ENCODE measurements around the gene LOXL1.

DNA sequence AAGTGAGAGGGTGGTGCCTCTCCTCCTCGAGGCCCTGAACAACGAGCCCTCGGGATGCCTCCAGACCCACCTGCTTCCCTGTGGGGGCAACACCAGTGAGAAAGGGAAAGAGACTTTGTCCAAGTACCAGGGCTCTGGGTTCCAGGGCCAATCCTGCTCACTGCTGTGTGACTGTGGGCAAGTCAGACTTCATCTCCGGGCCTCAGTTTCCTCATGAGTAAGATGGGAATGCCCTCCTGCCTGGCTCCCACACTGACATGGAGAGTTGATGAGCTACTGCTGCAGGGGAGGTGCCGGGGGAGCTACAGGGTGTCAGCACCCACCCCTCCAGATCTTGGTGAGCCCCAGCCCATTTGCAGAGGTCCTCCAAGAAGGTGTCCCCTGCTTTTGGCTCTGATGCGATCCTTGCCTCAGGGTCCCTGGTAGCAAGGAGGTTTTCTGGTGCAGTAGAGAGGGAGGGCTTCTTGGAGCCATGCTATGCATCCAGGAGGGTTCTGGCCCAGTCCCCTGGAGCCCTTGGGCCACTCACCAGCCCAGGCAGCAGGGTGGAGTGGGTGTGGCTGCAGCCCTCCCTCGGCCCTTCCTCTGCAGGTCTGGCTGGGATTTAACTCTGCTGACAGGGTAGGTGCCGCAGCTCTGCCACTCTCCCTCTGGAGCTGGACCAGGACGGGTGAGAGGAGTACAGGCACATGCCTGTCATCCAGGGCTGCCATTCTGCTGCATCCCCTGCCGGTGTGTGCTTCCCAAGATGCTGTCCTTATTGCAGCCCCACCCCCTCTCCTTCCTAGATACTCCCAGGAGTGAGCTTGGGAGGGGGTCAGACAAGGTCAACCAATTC, 26.9 kb downstream of the LOXL1 start:
- TF ChIP-seq, protein P1, sequence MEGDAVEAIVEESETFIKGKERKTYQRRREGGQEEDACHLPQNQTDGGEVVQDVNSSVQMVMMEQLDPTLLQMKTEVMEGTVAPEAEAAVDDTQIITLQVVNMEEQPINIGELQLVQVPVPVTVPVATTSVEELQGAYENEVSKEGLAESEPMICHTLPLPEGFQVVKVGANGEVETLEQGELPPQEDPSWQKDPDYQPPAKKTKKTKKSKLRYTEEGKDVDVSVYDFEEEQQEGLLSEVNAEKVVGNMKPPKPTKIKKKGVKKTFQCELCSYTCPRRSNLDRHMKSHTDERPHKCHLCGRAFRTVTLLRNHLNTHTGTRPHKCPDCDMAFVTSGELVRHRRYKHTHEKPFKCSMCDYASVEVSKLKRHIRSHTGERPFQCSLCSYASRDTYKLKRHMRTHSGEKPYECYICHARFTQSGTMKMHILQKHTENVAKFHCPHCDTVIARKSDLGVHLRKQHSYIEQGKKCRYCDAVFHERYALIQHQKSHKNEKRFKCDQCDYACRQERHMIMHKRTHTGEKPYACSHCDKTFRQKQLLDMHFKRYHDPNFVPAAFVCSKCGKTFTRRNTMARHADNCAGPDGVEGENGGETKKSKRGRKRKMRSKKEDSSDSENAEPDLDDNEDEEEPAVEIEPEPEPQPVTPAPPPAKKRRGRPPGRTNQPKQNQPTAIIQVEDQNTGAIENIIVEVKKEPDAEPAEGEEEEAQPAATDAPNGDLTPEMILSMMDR (IDR thresholded peaks at IDR 0.05; ENCODE audit: low read depth, low read length, missing input control): no peak
- TF ChIP-seq YY1 (IDR thresholded peaks at IDR 0.05) (no peak), EGR1 (IDR thresholded peaks at IDR 0.05; ENCODE audit: low read depth in 2 of 2) (no peak), JUND (IDR thresholded peaks at IDR 0.05) (no peak), FOXA1 (IDR thresholded peaks at IDR 0.05) (no peak), RXRA (IDR thresholded peaks at IDR 0.05) (no peak), GABPA (IDR thresholded peaks at IDR 0.05 in 1 of 2, conservative IDR thresholded peaks at IDR 0.05 in 1 of 2) (no peak), NR2F2 (IDR thresholded peaks at IDR 0.05) (no peak), SP1 (IDR thresholded peaks at IDR 0.05) (no peak)
- TF ChIP-seq, protein P2, sequence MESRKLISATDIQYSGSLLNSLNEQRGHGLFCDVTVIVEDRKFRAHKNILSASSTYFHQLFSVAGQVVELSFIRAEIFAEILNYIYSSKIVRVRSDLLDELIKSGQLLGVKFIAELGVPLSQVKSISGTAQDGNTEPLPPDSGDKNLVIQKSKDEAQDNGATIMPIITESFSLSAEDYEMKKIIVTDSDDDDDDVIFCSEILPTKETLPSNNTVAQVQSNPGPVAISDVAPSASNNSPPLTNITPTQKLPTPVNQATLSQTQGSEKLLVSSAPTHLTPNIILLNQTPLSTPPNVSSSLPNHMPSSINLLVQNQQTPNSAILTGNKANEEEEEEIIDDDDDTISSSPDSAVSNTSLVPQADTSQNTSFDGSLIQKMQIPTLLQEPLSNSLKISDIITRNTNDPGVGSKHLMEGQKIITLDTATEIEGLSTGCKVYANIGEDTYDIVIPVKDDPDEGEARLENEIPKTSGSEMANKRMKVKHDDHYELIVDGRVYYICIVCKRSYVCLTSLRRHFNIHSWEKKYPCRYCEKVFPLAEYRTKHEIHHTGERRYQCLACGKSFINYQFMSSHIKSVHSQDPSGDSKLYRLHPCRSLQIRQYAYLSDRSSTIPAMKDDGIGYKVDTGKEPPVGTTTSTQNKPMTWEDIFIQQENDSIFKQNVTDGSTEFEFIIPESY (IDR thresholded peaks at IDR 0.05): no peak
- TF ChIP-seq, protein P3, sequence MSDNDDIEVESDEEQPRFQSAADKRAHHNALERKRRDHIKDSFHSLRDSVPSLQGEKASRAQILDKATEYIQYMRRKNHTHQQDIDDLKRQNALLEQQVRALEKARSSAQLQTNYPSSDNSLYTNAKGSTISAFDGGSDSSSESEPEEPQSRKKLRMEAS (IDR thresholded peaks at IDR 0.05): no peak
- TF ChIP-seq, protein P4, sequence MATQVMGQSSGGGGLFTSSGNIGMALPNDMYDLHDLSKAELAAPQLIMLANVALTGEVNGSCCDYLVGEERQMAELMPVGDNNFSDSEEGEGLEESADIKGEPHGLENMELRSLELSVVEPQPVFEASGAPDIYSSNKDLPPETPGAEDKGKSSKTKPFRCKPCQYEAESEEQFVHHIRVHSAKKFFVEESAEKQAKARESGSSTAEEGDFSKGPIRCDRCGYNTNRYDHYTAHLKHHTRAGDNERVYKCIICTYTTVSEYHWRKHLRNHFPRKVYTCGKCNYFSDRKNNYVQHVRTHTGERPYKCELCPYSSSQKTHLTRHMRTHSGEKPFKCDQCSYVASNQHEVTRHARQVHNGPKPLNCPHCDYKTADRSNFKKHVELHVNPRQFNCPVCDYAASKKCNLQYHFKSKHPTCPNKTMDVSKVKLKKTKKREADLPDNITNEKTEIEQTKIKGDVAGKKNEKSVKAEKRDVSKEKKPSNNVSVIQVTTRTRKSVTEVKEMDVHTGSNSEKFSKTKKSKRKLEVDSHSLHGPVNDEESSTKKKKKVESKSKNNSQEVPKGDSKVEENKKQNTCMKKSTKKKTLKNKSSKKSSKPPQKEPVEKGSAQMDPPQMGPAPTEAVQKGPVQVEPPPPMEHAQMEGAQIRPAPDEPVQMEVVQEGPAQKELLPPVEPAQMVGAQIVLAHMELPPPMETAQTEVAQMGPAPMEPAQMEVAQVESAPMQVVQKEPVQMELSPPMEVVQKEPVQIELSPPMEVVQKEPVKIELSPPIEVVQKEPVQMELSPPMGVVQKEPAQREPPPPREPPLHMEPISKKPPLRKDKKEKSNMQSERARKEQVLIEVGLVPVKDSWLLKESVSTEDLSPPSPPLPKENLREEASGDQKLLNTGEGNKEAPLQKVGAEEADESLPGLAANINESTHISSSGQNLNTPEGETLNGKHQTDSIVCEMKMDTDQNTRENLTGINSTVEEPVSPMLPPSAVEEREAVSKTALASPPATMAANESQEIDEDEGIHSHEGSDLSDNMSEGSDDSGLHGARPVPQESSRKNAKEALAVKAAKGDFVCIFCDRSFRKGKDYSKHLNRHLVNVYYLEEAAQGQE (IDR thresholded peaks at IDR 0.05): no peak
- TF ChIP-seq, protein P5, sequence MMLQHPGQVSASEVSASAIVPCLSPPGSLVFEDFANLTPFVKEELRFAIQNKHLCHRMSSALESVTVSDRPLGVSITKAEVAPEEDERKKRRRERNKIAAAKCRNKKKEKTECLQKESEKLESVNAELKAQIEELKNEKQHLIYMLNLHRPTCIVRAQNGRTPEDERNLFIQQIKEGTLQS (IDR thresholded peaks at IDR 0.05): no peak

Measured in liver (tissue), 3 donors.